GM21528 (cell line): ENCODE measurements around the gene KCNJ18.
"Not testable (repeated sequence)": the region's sequence is repeated elsewhere in the genome, so short reads cannot be mapped to it uniquely, and the experiment has no call there.

ENCODE experiments used
- ATAC-seq: cut with Tn5 transposase; IDR thresholded peaks from one replicate; pipeline ENCODE4 v1.9.1; 2021; ENCODE audit warnings: mild to moderate bottlenecking, moderate library complexity; ENCODE audit not compliant: unreplicated experiment, low FRiP score

KCNJ18 gene

DNA sequence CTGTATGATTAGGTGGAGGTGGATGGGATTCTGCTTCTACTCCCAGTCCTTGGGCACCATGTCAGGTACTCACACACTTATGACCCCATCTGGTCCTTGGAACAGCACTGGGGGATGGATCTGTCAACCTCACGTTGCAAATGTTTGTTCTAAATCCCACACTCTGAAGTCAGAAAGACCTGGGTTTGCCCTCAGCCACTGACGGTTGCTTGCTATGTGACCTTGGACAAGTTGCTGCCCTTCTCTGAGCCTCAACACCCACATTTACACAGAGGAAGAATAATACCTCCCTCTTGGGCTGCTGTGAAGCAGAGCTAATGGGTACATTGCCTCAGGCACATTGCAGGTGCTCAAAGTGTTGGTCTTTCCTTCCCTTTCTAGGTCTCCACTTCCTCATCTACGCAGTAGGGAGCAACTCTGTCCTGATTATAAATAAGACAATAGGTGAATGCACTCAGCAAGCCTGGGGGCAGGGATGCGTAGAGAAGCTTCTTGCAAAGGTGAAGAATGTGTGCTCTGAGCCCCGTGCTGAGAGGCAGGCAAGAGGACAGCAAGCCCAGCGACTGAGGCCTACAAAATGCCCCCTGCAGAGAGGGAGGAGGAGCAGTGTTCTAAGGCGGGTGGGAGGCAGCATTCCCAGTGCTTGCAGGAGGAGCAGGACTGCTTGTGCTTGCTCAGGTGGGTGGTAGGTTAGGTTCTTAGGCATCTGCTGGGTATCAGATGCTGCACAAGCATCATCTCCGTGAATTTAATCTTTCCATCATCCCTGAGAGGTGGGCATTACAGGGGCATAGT lies 21.8 kb upstream of the KCNJ18 start:
- ATAC-seq: not testable (repeated sequence)

GRCh38 chr17:21671437-21671836 lies 20.9 kb upstream of the KCNJ18 start:
- not testable (repeated sequence) for ATAC-seq

GRCh38 chr17:21671871-21672270 lies 20.5 kb upstream of the KCNJ18 start:
- ATAC-seq: not testable (repeated sequence)

- ATAC-seq: not testable (repeated sequence)
Measured at GRCh38 chr17:21673451-21674241, 18.7 kb upstream of the KCNJ18 start.

- no peak for ATAC-seq
Measured at GRCh38 chr17:21674242-21674731, 18.0 kb upstream of the KCNJ18 start.

- not testable (repeated sequence) for ATAC-seq
Measured at GRCh38 chr17:21674891-21675738, 17.2 kb upstream of the KCNJ18 start.

DNA sequence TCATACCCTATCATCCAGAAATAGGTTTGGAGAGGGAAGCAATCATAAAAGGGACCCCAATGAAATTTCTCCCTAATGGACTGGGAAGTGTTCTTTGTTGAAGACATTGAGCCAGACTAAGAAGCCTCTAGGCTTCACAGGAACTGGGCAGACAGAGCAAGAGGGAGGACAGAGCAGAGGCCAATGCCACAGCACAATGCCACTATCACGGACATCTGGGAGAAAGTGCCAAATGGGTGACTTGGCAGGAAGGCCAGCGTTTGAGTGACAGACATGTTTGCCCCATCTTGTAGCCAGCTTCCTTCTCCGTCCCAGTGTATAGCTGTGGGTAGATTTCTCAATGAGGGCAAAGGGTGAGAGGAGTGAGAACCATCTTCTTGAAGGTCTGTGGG lies 16.6 kb upstream of the KCNJ18 start:
- ATAC-seq: not testable (repeated sequence)

DNA sequence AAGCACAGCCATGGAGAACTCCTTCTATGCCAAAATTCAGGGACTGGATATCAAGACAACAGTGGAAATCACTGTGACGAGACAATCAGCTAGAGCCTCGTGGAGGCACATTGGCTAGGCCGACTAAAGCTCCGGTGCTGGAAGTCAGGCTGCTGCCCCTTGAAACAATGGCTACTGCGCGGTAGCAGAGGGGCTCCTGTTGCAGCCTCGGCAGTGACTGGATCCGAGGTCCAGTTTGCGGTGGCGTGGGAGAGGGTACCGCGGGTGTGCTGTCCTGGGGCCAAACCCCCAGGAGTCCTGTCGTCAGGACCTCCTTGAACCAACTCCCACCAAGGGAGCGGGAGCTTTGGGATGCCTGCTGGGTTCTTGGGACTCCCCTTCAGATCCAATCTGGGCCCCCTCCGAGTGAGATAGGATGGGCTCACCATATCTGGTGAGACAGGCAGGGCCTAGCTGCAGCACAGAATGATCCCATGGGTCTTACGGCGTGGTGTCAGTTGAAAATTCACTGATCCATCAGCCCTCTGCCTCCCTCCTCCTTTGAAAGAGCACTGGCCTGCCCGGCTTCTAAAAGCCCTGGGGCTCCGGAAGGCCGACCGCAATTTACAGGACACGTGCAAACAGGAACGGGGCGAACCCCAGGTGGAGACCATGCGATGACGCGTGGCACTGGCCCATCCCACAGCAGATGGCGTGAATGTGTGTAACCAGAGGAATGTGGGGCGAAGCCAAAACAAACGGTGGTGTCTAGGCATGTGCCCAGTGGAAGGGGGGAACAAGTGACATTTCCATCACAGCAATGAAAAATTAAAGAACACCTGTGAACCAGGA lies 15.8 kb upstream of the KCNJ18 start:
- ATAC-seq: no peak

DNA sequence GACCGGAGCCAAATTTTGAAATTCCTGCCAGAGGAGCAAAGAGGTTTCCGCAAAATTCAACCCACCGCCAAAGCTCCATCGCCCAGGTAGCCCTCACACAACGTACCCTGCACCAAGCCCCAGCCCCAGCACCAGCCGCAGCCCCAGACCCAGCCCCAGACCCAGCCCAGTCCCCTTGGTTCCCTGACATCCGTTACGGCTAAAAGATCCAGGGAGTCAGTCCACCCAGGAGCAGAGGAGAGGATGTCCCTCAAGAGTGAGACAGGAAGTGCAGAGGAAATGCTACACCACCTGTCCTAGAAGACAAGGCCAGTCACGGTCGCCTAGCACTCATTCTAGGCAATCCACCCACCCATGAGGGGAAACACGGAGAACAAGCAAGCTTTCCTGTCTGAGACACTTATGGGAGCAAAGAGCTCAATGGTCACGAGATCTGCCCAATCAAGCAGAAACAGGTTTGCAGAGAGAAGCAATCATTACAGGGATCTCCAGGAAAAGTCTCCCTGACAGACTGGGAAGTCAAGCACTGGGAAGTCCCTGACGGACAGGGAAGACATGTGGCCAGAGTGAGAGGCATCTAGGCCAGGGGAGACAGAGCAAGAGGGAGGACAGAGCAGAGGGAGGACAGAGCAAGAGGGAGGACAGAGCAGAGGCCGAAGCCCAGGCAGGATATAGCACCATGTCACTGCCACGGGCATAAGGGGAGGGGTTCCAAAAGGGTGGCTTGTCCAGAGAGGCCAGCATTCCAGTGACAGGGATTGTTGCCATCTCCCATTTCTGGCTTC lies 15.0 kb upstream of the KCNJ18 start:
- no peak for ATAC-seq

- ATAC-seq: no peak
Measured at GRCh38 chr17:21677911-21678310, 14.4 kb upstream of the KCNJ18 start.

DNA sequence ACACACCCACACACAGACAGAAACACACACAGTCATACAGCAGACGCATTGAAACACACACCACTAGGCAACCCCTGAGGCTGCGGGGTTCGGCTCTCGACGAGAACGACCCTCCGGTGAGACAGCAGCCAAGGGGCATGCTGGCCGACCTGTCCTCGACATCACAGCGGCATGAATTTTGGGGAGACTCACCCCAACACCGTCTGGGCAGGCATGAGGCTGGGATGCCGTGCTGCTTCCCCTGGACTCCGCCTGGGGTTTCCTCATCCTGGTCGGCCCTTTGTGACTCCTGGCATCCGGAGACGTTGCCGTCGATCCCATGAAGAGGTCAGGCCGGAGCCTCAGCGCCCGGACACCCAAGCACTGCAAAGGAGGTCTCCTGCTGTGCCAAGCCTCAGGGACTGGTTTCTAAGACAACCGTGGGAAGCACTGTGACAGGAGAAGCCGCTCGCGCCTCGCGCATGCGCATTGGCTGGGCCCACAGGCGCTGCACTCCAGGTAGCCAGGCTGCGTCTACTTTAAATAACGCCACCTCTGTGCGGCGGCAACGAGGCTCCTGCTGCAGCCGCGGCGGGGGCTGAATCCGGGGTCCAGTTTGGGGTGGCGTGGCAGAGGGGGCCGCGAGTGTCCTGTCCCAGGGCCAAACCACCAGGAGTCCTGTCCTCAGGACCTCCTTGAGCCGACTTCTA lies 13.8 kb upstream of the KCNJ18 start:
- no peak for ATAC-seq

DNA sequence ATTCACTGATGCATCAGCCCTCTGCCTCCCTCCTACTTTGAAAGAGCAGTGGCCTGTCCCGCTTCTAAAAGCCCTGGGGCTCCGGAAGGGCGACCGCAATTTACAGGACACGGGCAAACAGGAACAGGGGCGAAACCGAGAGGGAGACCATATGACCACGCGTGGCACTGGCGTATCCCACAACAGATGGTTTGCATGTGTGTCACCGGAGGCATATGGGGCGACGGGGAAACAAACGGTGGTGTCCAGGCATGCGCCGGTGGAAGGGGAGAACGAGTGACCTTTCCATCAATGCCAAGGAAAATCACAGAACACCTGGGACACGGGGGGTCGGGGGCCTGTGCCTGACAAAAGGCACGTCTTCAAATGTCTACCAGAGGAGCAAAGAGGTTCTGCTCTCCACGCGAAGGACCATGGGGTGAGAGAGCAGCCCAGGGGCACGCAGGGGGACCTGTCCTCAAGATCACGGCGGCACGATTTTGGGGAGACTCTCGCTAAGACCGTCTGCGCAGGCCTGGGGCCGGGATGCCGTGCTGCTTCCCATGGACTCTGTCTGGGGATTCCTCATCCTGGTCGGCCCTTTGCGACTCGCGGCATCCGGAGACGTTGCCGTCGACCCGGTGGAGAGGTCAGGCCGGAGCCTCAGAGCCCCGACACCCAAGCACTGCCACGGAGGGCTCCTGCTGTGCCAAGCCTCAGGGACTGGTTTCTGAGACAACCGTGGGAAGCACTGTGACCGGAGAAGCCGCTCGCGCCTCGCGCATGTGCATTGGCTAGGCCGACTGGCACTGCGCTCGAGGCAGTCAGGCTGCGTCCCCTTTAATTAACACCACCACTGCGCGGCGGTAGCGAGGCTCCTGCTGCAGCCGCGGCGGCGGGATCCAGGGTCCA lies 12.8 kb upstream of the KCNJ18 start:
- ATAC-seq: no peak

DNA sequence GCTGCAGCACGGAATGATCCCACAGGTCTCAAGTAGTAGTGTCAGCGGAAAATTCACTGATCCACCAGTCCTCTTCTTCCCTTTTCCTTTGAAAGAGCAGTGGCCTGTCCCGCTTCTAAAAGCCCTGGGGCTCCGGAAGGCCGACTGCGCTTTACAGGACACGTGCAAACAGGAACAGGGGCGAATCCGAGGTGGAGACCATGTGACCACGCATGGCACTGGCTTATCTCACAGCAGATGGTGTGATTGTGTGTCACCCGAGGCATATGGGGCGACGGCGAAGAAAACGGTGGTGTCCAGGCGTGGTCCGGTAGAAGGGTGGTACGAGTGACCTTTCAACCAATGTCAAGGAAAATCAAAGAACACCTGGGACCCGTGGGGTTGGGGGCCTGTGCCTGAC lies 12.0 kb upstream of the KCNJ18 start:
- no peak for ATAC-seq

- not testable (repeated sequence) for ATAC-seq
Measured at GRCh38 chr17:21680850-21681351, 11.4 kb upstream of the KCNJ18 start.

- not testable (repeated sequence) for ATAC-seq
Measured at GRCh38 chr17:21681576-21681975, 10.7 kb upstream of the KCNJ18 start.

GRCh38 chr17:21682130-21682529 lies 10.2 kb upstream of the KCNJ18 start:
- ATAC-seq: not testable (repeated sequence)

DNA sequence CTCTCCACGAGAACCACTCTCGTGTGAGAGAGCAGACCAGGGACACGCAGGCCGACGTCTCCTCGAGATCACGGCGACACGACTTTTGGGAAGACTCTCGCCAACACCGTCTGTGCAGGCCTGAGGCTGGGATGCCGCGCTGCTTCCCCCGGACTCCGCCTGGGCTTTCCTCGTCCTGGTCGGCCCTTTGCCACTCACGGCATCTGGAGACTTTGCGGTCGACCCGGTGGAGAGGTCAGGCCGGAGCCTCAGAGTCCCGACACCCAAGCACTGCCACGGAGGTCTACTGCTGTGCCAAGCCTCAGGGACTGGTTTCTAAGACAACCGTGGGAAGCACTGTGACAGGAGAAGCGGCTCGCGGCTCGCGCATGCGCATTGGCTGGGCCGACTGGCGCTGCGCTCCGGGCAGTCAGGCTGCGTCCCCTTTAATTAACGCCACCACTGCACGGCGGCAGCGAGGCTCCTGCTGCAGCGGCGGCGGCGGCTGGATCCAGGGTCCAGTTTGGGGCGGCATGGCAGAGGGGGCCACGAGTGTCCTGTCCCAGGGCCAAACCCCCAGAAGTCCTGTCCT lies 9.1 kb upstream of the KCNJ18 start:
- not testable (repeated sequence) for ATAC-seq
